GM04503 (cell line): ENCODE data around the gene HHEX.
"Not testable (repeated sequence)": the region's sequence is repeated elsewhere in the genome, so short reads cannot be mapped to it uniquely, and the experiment has no call there.

Experiments
- DNase-seq: peaks from one replicate; pipeline ENCODE4 v3.0.0-alpha.2; 2012; ENCODE audit warnings: low read depth

Gene HHEX

DNA sequence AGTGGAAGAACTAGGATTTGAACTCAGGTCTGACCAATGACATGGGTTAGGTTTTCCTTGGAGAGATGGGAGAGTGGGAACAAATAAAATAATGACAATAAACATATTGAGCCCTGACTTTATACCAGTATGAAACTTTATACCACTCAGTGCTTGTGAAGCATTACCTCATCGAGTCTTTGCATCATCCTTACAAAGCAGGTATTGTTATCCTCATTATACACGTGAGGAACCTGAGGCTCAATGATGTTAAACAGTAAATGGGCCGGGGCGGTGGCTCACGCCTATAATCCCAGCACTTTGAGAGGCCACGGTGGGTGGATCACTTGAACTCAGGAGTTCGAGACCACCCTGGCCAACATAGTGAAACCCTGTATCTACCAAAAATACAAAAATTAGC, 47.7 kb downstream of the HHEX start:
- DNase-seq, result no peak

DNA sequence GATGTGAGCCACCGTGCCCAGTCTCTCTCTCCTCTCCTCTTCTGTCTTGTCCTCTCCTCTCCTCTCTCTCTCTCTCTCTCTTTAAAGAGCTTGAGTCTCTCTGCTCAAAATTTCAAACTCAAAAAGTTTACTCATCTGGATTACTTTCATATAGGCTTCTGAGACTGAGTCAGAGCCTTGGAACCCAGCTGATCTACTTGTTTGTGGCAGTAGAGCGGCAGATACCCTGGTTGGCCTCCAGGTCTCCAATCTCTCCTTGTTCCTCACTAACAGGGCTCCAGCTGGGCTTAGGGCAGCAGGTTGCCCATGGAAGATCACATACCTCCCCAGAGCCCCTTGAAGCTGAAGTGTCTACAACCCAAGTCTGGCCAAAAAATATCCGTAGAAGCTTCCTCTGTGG, 51.0 kb downstream of the HHEX start:
- DNase-seq, result no peak

DNA sequence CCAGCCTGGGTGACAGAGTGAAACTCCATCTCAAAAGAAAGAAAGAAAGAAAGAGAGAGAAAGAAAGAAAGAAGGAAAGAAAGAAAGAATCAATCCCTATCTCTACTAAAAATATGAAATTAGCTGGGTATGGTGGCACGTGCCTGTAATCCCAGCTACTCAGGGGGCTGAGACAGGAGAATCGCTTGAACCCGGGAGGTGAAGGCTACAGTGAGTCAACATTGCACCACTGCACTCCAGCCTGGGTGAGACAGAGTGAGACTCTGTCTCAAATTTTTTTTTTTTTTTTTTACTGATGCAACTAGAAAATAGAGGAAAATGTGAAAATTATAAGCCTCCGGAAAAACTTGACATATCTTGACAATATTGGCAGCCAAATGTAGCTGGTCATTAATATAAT, 52.0 kb downstream of the HHEX start:
- DNase-seq, result not testable (repeated sequence)

DNA sequence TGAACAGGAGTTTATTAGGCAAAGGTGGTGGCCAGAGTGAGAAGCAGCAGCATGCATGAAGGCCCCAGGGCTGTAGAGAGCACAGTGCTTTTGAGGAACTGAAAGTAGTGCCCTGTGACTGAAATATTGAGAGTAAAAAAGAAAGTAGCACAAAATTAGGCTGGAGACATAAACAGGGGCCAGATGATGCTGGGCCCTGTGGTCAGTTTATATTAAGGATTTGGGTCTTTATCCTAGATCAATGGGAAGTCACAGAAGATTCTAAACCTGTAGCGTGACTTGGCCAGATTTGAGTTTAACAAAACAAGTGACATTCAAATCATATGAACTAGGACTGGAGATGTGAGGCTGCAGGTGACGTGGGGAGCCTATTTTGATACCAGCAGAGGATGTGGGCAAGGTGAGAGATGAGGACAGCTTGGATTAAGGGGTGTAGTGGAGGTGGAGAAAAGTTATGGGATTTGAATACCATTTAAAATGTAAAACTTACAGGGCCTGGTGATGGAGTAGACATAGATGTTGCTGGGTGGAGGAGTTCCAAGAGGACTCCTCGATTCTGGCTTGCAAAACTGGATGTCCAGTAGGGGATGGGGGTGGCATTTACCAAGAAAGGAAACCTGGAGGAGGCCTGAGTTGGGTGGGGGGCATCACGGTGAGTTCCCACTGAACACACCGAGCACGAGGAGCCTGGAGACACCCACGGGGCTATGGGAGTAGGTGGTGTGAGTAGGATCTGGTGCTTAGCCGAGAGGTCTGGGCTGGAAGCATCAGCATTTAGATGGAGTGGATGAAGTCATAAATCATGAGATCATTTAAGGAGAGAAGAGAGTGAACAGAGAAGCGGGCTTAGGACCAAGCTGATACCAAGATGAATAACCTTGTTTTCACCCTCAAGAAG, 52.8 kb downstream of the HHEX start:
- DNase-seq, result no peak
